ENCODE data around the gene RBPMS2.

RBPMS2 gene

DNA sequence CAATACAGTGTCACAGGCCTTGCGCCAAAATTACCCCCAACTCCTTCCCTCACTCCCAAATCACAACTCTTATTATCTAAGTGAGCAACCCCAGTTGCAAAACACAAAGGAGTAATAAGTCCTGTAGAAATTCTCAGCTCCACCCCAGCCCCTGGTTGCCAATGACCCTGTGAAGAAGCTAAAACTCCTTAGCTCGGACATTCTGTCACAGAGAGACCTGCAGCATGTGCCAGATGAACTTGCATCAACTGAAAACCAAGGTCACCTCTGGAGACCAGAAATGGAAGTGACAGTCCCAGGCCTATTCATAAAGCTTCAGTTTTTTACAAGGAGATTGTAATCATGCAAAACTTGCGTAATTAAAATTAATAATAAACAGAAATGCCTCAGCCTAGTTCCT is 55.2 kb downstream of the RBPMS2 start:
- DNase-seq (ENCODE audit: insufficient read length, low spot score): no peak
- no peak for FAIRE-seq
- TF ChIP-seq, protein P1, sequence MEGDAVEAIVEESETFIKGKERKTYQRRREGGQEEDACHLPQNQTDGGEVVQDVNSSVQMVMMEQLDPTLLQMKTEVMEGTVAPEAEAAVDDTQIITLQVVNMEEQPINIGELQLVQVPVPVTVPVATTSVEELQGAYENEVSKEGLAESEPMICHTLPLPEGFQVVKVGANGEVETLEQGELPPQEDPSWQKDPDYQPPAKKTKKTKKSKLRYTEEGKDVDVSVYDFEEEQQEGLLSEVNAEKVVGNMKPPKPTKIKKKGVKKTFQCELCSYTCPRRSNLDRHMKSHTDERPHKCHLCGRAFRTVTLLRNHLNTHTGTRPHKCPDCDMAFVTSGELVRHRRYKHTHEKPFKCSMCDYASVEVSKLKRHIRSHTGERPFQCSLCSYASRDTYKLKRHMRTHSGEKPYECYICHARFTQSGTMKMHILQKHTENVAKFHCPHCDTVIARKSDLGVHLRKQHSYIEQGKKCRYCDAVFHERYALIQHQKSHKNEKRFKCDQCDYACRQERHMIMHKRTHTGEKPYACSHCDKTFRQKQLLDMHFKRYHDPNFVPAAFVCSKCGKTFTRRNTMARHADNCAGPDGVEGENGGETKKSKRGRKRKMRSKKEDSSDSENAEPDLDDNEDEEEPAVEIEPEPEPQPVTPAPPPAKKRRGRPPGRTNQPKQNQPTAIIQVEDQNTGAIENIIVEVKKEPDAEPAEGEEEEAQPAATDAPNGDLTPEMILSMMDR (IDR thresholded peaks at IDR 0.05; ENCODE audit: insufficient read depth, missing control alignments): no peak

DNA sequence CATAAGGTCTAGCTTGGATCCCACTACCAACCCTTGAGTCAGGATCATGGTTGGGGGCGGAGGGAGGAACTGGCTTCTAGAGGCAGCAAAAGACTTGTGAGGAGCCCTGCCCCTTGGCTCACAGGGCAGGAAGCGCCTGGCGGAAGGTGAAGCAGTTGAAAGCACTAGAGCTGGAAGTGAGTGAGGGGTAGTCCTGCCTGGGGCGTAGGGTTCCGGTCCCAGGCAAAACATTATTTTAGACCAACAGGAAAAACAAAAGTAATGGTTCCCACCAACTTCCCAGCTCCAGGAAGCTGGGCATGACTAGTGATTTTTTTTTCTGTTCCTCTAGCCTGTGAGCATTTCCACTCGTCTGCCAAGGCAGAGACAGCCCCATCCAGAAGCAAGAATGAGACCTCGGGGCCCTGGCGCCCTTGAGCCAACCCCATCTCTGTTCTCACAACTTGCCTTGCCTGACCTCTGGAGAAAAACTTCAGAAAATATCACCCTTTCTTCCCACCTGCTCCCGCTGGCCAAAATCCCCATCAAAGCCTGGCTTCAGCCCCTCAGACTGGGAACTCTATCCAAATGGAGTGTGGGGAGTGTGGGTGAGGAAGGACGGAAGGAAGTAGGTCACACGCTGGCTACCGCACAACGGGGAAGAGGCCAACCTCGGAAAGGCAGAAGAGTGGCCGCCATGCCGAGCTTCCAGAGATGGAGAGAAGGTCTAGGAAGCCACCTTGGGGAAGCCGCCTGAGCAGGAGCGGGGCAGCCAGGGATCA is 57.5 kb downstream of the RBPMS2 start:
- no peak for DNase-seq (ENCODE audit: insufficient read length, low spot score)
- TF ChIP-seq, protein P1 (IDR thresholded peaks at IDR 0.05; ENCODE audit: insufficient read depth, missing control alignments): no peak
- no peak for FAIRE-seq

DNA sequence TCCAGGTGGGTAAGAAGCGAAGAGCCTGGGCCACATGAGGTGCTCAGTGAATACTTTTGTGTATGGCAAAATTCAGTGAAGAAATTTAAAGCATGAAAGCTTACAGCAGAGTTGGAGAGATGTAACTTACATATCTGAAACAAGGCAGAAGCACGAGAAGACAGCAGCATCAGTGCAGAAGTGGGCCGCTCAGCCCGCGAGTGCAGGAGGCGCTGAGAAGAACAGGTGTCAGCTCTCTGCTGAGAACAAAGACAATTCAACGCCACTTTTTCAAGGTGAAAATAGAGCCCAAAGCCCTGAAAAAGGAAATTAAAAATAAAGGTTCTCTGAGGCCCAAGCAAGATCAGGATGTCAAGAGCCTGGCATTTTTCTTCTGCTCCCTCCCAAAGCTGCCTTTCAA is 58.3 kb downstream of the RBPMS2 start:
- TF ChIP-seq, protein P1 (IDR thresholded peaks at IDR 0.05; ENCODE audit: insufficient read depth, missing control alignments): no peak
- DNase-seq (ENCODE audit: insufficient read length, low spot score) (no peak), FAIRE-seq (no peak)

DNA sequence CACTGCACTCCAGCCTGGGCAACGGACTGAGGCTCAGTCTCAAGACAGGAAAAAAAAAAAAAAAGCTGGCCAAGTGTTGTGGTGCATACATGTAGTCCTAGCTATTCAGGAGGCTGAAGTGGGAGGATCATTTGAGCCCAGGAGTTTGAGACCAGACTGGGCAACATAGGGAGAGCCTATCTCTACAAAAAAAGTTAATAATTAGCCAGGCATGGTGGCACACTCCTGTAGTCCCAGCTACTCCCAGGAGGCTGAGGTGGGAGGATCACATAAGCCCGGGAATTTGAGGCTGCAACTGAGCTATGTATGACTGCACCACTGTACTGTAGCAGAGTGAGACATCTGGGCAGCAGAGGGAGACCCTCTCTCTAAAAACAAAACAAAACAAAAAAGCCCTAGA is 58.9 kb downstream of the RBPMS2 start:
- no peak for FAIRE-seq
- TF ChIP-seq, protein P1 (IDR thresholded peaks at IDR 0.05; ENCODE audit: insufficient read depth, missing control alignments): no peak

DNA sequence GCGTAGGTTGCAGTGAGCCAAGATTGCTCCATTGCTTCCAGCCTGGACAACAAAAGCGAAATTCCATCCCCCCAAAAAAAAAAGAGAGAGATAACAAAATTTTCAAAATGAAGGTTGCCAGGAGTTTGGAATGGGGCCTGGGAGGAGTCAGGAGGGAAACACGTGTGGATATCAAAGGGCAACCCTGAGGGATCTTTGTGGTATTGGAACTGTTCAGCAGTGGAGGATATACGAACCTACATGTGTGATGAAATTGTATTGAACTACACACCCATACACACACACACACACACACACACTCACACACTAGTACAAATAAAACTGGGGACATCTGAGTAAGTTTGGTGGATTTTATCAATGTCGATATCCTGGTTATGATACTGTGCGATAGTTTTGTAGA is 61.8 kb downstream of the RBPMS2 start:
- TF ChIP-seq, protein P1 (IDR thresholded peaks at IDR 0.05; ENCODE audit: insufficient read depth, missing control alignments): no peak
- no peak for DNase-seq (ENCODE audit: insufficient read length, low spot score)
- no peak for FAIRE-seq

More for the DNA sequence above, 58.9 kb downstream of the RBPMS2 start:
- no peak for DNase-seq (ENCODE audit: insufficient read length, low spot score)

DNA sequence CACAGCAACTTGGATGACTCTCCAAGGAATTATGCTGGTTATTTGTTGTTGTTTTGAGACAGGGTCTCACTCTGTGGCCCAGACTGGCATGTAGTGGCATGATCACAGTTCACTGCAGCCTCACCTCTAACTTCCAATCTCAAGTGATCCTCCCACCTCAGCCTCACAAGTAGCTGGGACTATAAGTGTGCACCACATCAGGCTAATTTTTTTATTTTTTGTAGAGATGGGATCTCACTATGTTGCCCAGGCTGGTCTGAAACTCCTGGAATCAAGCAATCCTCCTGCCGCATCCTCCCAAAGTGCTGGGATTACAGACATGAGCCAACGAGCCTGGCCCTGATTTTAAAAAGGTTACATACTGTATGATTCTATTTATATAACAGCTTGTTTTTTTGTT is 63.0 kb downstream of the RBPMS2 start:
- no peak for DNase-seq (ENCODE audit: insufficient read length, low spot score)
- FAIRE-seq: no peak
- TF ChIP-seq, protein P1 (IDR thresholded peaks at IDR 0.05; ENCODE audit: insufficient read depth, missing control alignments): no peak

DNA sequence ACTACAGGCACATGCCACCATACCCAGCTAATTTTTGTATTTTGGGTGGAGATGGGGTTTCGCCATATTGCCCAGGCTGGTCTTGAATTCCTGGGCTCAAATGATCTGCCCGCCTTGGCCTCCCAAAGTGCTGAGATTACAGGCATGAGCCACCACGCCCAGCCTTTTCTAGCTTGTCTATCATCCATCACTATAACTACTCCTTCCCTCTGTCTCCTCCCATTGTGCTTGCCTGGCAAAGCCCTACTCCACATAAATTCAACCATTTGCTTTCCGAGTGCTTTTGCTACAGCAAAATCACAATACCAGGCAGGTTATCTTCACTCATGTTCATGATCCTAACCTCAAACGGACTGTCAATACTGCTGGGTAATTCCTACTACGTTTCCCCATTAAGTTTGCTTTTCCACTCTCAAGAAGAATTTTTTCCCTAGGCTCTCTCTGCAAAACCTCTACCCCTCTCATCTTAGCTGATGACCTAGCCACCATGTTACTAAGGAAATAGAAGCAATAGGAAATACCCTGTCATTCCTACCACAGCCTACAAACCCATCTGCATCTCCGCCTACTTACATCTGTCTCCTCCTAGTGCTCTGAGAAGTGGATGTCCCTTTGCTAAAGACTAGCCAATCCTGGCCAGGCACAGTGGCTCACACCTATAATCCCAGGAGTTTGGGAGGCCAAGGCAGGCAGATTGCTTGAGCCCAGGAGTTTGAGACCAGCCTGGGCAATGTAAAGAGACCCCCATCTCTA is 64.5 kb downstream of the RBPMS2 start:
- no peak for FAIRE-seq
- TF ChIP-seq, protein P1 (IDR thresholded peaks at IDR 0.05; ENCODE audit: insufficient read depth, missing control alignments): no peak

More for the DNA sequence above, 64.5 kb downstream of the RBPMS2 start:
- DNase-seq (ENCODE audit: insufficient read length, low spot score): no peak
